ENCODE measurements around the gene EPOP.

The EPOP gene

GRCh38 chr17:38705803-38706504, 31.2 kb upstream of the EPOP start:
- DNase-seq = peak; percentile 66 to 69

- peak; percentile 63 to 66 for DNase-seq
Observed at GRCh38 chr17:38705523-38705802, 30.7 kb upstream of the EPOP start.

- peak; percentile 75 to 78 for DNase-seq
Observed at GRCh38 chr17:38704606-38705522, 30.1 kb upstream of the EPOP start, which contains the start of gene MLLT6. TSS of gene MLLT6 (plus strand) at chr17:38705273. CDS start at chr17:38705633, 360 bp downstream.

GRCh38 chr17:38703742-38704605, 29.2 kb upstream of the EPOP start:
- peak; percentile 91 to 92 for DNase-seq

- no peak for DNase-seq
Observed at GRCh38 chr17:38702916-38703741, 28.4 kb upstream of the EPOP start.

GRCh38 chr17:38702166-38702915, 27.6 kb upstream of the EPOP start:
- DNase-seq = peak; percentile 89

GRCh38 chr17:38701504-38702165, 26.9 kb upstream of the EPOP start:
- DNase-seq = peak; percentile 93

GRCh38 chr17:38698760-38699159, 24.0 kb upstream of the EPOP start:
- DNase-seq = no peak

GRCh38 chr17:38697061-38697820, 22.5 kb upstream of the EPOP start:
- no peak for DNase-seq

GRCh38 chr17:38693700-38694329, 19.1 kb upstream of the EPOP start:
- no peak for DNase-seq

GRCh38 chr17:38691154-38691553, 16.4 kb upstream of the EPOP start:
- DNase-seq = no peak

- no peak for DNase-seq
Observed at GRCh38 chr17:38690386-38690785, 15.6 kb upstream of the EPOP start.

- DNase-seq = no peak
Observed at GRCh38 chr17:38687286-38687685, 12.5 kb upstream of the EPOP start.

GRCh38 chr17:38685491-38685890, 10.7 kb upstream of the EPOP start:
- DNase-seq = no peak

GRCh38 chr17:38681096-38681495, 6.3 kb upstream of the EPOP start:
- DNase-seq = no peak

GRCh38 chr17:38677819-38678218, 3.1 kb upstream of the EPOP start:
- no peak for DNase-seq

- peak; percentile 94 for DNase-seq
Observed at GRCh38 chr17:38676706-38677504, 2.1 kb upstream of the EPOP start.

- peak; percentile 56 to 68 for DNase-seq
Observed at GRCh38 chr17:38674014-38674748, 576 bp downstream of the EPOP start.
